Measurements from ENCODE around the gene WDR33. TPM values are rescaled to one million over a fixed set of nuclear protein-coding genes. Genes with fewer than 3 reads are reported as not detected.

WDR33 gene
- total and polyA plus RNA-seq, 10 of the 15 experiments (the other 5 are each of a cell fraction or from before 2014, with no cell fraction given), result 29.2 to 73.8 (median 45.6) TPM

GRCh38 chr2:127678531-127678930 lies 132.4 kb downstream of the WDR33 start (continued):
- TF ChIP-seq CEBPZ (IDR thresholded peaks at IDR 0.05; ENCODE audit: low read depth, low read length) (no peak), ZBED1 (IDR thresholded peaks at IDR 0.05; ENCODE audit: borderline replicate concordance) (no peak)

GRCh38 chr2:127676906-127677305 lies 134.1 kb downstream of the WDR33 start:
- WGBS (ENCODE audit: insufficient coverage, insufficient replicate concordance, low lambda C conversion rate, missing lambda C conversion rate), result 70% methylated on average over 2 of the region's 2 CpGs
- no peak for TF ChIP-seq ZBTB4 (CRISPR knock-in tag; IDR thresholded peaks at IDR 0.05)
- no peak for TF ChIP-seq BACH1 (IDR thresholded peaks at IDR 0.05; ENCODE audit: borderline replicate concordance)
- TF ChIP-seq POLR2AphosphoS5 (IDR thresholded peaks at IDR 0.05; ENCODE audit: low read length), result no peak
- TF ChIP-seq EED (IDR thresholded peaks at IDR 0.05; ENCODE audit: low read depth), result no peak
- no peak for TF ChIP-seq ASH2L (IDR thresholded peaks at IDR 0.05; ENCODE audit: borderline replicate concordance, low read depth)
- TF ChIP-seq MTA3 (IDR thresholded peaks at IDR 0.05; ENCODE audit: borderline replicate concordance, low read length), result no peak
- no peak for TF ChIP-seq E2F8 (IDR thresholded peaks at IDR 0.05; ENCODE audit: low read depth, partially characterized antibody)
- Histone ChIP-seq H3K27ac (ENCODE audit: control insufficient read depth, insufficient read depth) (no peak overlapping the region), H2AFZ (ENCODE audit: control insufficient read depth, low read depth, low read length) (no peak overlapping the region), H3K9ac (ENCODE audit: control insufficient read depth, insufficient read depth, low read length) (no peak overlapping the region), H3K4me1 (ENCODE audit: control insufficient read depth, insufficient read depth, low read length) (no peaks in the 10 kb centered on the region), H3K9me3 (replicated peaks; ENCODE audit: control insufficient read depth, insufficient read depth, low read length) (no peaks in the 10 kb centered on the region), H3K27me3 (replicated peaks in 1 of 2; ENCODE audit: control insufficient read depth in 2 of 2, insufficient read depth in 2 of 2, low read length in 1 of 2) (peaks cover 9 to 15% of the 10 kb centered on the region in 2 experiments), H3K79me2 (ENCODE audit: control insufficient read depth, insufficient read depth, low read length) (no peaks in the 10 kb centered on the region), H3K4me3 (no peak overlapping the region), H4K20me1 (ENCODE audit: control insufficient read depth, insufficient read depth) (0 out of 2 replicates have a peak, but pooled peaks cover 3% of the 10 kb centered on the region), H3K36me3 (ENCODE audit: control insufficient read depth in 2 of 2, insufficient read depth in 2 of 2, low read length in 1 of 2) (no peaks in the 10 kb centered on the region), H3K4me2 (ENCODE audit: control insufficient read depth, insufficient read depth) (no peak overlapping the region)
- intact Hi-C loops (cut with micrococcal nuclease; ENCODE audit: unreplicated experiment), result no loop called here
- no TSS peak for BruUV-seq (replicated peaks)
- in situ Hi-C loops (cut with MboI), result no loop called here
- CTCF ChIA-PET, result no interaction called here
- SMC1A ChIA-PET (ENCODE audit: uncharacterized antibody, unreplicated experiment), result no interaction called here
- no peak for DNase-seq (ENCODE audit: low read depth, low spot score)
- no peak for FAIRE-seq
- ATAC-seq, result no peak
- RAD21 ChIA-PET (ENCODE audit: unreplicated experiment), result no interaction called here
- POLR2A ChIA-PET, result no interaction called here
